GM10266 (cell line): ENCODE results near the gene ST6GALNAC2.

Experiments used
- DNase-seq: peaks from one replicate; pipeline ENCODE4 v3.0.0; 2012; ENCODE audit errors: extremely low spot score
- CTCF ChIP-seq: IDR thresholded peaks from 2 replicates; pipeline ENCODE4 v1.5.1; 2012; ENCODE audit warnings: mild to moderate bottlenecking, low read depth; ENCODE audit not compliant: control insufficient read depth, insufficient read depth; ENCODE audit errors: missing control alignments

ST6GALNAC2 gene

GRCh38 chr17:76582660-76583059, 3.0 kb downstream of the ST6GALNAC2 start:
- DNase-seq = no peak
- TF ChIP-seq CTCF = no peak

DNA sequence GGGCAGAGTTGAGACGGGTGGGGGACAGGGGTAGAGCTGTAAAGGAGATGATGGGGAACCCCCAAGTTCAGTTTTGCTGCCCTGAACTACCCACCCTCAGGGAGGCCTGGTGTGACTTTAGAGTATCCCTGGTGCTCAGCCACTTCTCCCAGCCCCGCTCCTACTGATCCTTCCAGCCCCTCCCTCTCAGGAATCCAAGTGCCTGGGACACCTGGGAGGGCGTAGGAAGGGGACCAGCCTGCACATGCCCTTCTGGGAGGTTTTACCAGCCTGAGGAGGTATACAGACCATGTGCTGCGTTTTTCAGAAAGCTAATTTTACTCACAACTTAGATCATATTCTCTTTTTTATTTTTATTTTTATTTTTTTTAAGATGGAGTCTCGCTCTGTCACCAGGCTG, 4.1 kb downstream of the ST6GALNAC2 start:
- no peak for DNase-seq
- TF ChIP-seq CTCF = no peak

GRCh38 chr17:76579281-76579680, 6.4 kb downstream of the ST6GALNAC2 start:
- TF ChIP-seq CTCF = no peak
- no peak for DNase-seq

DNA sequence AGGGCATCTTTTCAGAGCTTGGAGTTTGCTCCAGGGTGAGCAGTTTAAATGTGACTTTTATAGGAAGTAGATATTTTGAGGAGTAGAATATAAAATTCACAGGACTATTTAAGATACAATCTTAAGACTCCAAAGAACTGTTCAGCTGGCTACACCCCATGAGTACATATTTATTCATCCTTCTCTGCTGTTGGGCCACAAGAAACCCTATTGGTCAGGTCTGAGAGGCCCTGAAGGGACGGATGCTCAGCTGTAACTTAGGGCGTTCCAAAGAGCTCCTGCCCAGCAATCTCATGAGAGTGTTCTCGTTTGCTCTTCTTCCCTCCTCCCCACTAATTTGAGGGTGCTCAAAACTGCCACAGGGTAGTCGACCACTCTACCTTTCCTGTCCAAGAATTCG, 7.3 kb downstream of the ST6GALNAC2 start:
- DNase-seq = no peak
- no peak for TF ChIP-seq CTCF

- TF ChIP-seq CTCF = no peak
- no peak for DNase-seq
These were observed 7.8 kb downstream of the ST6GALNAC2 start for GRCh38 chr17:76577876-76578275.

DNA sequence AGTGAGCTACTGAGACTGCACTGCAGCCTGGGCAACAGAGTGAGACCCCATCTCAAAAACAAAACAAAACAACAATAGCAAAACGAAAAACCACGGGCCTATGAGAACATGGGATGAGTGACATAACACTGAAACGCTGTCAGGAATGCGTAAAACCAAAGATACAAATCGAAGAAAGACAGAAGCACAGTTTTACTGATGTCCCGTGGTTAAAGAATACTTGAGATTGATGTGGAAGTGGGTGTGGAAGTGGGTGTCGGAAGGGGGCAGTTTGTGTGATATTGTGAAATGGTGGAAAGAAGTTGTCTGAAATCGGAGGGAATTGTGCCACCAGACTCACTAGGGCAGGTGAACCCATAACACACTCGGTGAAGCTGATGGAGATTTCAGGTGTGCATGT, 9.5 kb downstream of the ST6GALNAC2 start:
- DNase-seq = no peak

DNA sequence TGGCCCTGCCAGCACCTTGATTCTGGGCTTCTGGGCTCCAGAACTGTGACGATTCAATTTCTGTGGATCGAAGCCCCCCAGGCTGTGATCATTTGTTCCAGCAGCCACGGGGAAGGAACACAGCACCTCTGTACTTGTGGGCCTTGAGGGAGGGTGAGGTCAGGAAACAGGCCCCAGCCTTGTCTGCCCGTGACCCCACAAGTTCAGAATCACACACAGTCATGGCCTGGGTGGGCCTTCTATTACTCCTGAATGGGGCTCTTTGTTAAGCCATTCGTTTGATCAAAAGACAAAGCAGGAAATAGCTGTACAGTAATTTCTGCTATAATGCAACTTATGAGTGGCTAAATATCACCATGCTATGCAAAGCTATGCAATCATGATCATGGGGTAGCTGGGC, 10.1 kb downstream of the ST6GALNAC2 start:
- no peak for TF ChIP-seq CTCF
- DNase-seq = no peak

More for the DNA sequence above, 9.5 kb downstream of the ST6GALNAC2 start:
- TF ChIP-seq CTCF = no peak
